ENCODE measurements around the gene GBX2.
"Not testable (repeated sequence)": the region's sequence is repeated elsewhere in the genome, so short reads cannot be mapped to it uniquely, and the experiment has no call there.

The GBX2 gene

DNA sequence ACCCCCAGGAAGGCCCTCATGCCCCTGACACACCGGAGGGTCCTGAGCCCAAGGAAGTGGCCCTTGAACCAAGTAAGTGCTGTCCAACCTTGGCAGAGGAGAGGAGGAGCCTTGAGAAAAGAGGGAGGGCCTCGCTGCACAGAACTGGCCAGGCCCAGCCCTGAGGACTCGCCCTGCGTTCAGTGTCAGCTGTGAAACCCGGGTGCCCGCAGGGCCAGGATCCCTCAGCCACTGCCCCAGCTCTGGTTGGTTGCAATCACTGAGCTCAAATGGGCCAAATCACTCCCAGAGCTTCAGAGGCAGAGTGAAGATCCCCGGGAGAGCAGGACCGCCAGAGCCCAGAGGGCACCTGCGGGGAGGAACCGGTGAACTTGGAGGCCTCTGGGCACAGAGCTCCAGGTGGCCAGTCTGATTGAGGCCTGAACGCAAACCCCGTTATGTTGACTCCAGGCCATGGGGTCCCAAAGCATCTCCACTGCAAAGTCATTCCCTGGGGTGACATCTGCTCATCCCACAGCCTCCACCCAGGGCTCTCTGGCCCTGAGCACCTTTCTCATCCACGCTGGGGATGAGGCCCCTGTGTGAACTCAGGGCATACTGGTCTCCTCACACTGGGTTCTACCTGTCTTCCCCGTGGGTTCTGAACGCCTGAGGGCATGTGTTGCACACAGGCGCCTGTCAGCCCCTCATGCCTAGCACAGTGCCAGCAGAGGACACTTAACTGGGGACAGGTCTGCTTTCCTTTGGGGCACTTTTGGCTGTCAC is 11.9 kb downstream of the GBX2 start:
- no peak for DNase-seq (ENCODE audit: low read depth)

DNA sequence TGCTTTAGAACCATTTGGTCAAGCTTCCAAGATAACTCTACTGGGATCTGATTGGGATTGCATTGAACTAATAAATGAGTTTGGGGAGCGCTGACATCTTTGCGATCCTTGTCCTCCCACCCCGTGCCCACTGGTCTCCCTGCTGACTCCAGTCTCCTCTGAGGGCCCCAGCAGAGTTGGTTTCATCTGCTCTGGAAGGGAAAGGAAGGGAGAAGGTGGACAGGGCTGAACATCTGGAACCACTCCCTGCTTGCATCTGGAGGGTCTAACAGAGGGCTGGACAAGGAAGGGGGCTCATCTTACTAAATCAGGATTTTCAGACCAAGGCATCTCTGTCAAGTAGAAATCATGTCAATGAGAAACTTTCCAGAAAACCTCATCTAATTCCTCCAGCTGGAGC is 12.8 kb downstream of the GBX2 start:
- no peak for DNase-seq (ENCODE audit: low read depth)

DNA sequence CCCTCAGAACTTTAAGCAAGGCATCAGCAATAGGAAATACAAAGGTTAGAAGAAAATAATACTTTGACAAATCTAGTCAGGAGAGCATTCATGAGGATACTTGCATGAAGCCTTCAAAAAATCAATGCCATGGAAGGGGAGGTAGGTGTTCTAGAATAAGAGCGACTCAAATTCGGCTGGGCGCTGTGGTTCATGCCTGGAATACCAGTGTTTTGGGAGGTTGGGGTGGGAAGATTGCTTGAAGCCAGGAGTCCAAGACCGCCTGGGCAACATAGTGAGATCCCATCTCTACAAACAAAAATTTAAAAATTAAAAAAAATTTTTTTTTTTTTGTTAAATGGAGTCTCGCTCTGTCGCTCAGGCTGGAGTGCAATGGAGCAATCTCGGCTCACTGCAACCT is 21.8 kb downstream of the GBX2 start:
- no peak for DNase-seq (ENCODE audit: low read depth)

DNA sequence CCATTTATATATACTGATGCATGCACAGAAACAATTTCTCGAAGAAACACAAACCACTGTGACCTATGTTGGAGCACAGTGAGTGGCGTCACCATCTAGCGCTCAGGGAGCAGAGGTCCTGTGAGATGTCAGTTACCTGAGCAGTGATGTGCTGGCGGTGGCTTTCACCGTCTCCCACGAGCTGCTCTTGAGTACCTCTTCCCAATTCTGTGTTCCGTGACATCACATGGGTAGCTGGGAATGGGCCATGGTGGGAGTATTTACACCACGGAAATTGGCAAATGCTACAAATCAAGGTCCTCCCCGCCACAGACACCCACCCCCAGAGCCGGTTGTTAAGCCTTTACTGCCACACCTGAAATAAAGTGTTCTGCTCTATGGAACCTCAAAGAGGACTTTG is 24.4 kb downstream of the GBX2 start:
- no peak for DNase-seq (ENCODE audit: low read depth)

DNA sequence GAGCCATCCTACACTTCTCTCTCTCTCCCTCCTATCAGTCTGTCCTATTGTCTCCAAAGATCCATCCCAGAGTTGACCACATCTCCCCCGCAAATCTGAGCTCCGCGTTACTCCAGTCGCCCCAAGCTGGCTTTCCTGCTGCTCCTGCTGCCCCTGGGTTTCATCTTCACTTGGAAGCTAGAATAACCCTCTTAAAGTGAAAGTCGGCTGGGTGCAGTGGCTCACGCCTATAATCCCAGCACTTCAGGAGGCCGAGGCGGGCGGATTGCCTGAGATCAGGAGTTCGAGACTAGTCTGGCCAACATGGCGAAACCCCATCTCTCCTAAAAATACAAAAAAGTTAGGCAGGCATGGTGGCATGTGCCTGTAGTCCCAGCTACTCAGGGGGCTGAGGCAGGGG is 26.6 kb downstream of the GBX2 start:
- not testable (repeated sequence) for DNase-seq (ENCODE audit: low read depth)

DNA sequence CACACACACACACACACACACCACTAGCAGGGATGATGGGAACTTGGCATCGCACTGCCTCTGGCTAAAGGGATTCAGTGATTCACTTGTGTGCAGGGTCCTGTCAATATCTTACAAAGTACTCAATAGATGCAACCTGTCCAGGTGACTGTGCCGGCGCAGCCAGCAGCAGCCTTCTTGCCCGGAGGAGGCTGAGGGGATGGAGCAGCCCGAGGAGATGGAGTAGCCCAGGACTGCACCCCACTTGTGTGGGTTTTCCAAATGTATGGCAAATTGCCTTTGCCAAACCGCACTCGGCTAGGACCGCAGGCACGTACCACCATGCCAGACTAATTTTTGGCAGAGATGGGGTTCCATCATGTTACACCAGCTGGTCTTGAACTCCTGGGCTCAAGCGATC is 31.1 kb downstream of the GBX2 start:
- DNase-seq (ENCODE audit: low read depth) = no peak

DNA sequence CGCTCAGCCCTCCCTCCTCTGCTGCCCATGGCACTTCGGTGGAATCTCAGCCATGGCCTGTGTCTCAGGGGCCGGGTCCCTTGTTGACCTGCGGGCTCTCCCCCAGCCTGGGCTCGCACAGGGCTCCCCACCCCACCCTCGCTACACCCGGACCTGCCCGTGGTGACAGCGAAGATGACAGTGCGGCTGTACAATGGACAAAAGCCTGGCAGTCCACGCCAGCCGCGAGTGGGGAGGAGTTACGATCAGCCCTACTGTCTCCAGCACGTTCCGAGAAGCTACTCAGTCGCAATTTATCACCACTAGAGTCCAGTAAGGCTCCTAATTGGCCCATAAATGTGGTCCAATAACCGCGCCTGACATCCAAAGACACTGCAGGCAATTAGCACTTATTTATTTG is 31.6 kb downstream of the GBX2 start:
- DNase-seq (ENCODE audit: low read depth) = no peak

DNA sequence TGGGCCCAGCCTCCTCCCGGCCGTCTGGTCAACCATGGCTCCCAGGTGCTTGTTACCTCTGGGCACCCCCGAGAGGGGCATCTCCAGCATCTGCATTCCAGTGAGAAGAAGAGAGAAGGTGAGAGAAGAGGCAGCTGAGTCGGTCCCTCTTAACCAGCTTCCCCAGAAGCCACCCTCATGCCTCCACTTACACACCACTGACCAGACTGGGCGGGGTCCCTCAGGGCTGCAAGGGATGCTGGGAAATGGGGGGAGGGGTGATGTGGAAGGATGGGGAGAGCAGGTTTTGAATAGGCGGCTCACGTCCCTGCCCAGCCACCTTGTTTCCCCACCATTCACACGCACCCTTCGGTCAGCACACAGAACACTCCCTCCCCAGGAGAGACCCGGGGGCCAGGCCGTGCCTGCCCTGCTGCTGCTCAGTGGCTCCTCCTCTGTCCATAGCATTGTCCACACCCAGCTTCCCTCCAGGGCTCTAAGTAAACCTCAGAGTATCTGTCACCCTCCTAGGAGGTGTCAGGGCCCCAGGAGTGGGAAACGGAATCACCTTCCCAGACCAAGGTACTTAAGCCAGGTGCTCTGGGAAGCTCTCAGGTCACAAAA is 34.7 kb downstream of the GBX2 start:
- DNase-seq (ENCODE audit: low read depth) = no peak

DNA sequence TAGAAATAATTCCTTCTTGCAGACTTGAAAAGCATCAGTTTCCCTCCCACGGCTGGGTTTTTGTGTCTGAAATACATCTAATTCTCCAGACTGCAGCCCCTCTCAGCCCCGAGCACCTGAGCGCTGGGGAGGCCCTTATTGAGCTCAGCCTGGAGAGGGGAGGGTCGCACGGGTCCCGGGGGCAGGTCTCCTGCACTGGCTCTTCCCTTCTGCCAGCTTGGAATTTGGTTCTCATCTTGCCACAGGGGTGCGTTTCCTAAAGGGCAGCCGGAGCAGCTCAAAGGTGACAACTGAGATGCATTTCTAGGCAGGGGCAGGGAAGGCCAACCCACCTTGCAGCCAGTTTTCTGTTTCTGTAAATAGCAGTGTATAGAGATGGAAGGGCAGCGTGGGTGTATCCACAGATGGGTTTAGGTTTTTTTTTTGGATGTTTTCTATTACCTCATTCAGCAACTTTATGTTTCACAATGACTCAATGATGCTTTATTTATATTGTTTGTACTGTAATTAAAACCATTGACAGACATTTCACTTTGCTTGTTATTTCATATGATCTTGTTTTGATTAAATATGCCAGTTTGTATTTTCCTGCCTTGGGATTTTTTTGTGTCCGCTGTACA is 37.0 kb downstream of the GBX2 start:
- DNase-seq (ENCODE audit: low read depth) = no peak

DNA sequence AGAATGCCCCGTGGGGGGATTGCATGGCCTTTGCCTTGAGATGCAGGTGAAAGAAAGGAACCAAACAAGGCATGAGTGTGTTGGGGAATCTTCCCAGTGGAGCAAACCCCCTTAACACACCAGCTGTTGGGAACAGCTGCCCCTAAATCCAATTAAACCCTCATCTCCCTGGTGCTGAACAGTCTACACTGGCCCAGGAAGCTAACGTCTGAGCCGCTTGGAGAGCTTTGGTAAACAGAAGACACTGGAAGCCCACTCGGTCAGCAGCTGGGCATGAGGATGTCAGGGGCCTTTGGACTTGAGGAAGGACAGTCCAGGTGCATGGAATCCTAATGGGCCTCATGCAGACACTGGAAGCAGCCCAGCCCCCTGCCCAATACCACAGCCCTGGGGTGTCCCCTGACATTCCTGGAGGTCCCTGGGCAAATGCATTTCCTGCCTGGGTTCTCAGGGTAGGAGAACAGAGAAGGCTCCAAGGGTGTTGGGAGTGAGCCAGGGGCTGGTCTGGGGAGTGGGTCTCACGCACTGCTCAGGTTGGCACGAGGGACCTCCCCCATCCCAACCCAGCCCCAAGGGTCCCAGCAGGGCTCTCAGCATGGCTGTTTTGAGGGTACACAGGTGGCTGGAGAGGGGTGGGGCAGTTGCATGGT is 37.7 kb downstream of the GBX2 start:
- no peak for DNase-seq (ENCODE audit: low read depth)

DNA sequence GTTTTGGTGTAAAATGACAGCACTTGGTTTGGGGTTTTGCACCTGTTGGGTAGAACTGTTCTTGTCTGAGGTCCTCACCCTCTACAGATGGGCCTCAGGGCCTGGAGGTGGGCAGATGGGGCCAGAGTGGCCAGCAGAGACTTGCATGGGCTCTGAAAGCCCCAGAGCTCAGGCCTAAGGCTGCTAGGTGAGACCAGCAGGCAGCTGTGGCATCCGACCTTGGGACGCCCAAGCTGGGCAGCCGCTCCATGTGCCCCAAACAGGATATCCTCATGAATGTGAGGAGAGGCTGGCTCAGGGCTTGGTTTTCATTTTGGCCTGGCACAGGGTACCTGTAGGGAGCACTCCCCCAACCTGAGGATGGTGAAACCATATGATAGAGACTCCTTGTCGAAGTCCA is 38.3 kb downstream of the GBX2 start:
- DNase-seq (ENCODE audit: low read depth) = no peak

DNA sequence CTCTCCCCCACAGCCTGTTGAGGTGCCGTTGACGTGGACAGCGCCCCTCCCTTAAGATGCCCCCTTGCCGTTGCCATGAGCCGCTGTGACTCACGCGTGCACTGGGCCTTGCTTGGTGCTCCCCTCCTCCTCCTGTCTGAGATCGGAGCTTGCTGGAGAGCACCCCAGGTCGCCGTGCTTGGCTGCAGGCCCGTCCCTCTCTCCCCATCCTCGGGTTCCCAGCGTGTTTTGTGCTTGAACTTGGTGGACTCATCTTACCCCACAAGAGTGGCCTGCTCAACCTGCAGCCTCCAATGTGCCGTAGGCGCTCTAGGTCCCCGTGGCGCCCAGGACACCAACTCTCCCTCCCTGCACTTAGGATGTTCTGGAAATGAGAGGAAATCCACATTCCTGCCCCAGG is 39.9 kb downstream of the GBX2 start:
- DNase-seq (ENCODE audit: low read depth) = no peak

DNA sequence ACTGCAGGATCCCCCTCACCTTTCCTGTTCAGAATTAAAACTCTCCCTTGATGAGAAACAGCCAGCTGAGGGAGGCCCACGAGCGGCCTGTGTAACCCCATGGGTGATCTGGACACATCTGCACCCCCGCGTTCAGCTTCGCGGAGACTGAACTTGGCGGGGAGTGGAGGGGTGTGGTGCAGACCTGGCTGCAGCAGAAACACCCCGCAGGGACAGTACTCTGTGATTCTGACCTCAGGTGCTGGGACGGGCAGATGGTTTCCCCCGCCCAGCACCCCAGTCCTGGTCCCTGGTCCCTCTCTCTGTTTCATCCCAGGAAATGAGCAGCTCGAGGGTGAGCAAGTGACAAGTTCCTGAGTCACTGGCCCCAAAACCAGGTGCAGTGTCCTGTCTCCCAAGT is 41.2 kb downstream of the GBX2 start:
- no peak for DNase-seq (ENCODE audit: low read depth)

DNA sequence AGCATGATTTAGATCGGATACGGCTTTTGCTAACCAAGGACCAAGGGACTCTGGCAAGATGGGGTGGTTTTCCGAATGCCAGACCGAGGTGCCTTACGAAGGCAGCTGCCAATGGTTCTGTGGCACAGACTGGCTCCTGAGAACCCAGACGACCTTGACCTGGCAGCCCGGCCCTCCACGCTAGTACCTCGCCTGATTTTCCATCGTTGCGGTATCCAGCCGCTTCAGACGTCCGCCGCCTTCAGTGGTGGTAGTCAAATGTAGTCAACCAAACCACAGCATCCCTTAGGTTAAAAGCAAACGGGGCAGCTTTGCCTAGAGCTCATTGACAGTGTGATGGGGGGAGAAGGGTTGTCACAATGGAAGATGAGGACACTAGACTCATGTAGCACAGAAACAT is 42.6 kb downstream of the GBX2 start:
- DNase-seq (ENCODE audit: low read depth) = no peak

DNA sequence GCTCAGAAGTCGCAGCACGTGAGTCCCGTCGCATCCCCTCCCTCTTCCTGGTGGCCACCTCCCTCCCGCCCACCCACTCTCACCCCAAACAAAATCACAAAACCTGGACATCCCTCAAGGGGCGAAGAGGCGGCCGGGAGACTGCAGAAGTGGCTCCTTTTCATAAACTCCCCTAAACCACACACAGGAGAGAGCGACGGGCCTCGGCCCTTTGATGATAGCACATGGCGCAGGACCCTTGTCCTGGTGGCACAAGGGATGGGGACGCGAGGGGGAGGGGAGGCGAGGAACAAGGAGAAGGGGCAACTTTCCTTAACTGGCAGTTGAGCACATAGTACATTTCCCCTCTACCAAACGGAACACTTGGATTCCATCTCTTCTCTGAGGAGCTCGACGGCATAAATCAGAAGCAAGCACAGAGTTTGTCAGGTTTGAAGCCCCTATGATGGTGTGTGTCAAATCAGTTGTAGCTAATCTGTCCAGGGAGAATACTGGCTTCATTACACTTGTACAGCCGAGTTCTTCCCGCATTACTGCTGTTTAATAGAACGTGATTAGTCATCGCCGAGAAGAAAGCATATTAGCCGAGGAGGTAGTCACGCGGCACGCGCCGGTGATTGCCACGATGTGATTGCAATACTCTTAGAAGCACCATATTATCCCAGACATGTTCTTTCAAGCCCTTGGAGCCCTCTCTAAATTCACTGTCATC is 43.8 kb downstream of the GBX2 start:
- no peak for DNase-seq (ENCODE audit: low read depth)

DNA sequence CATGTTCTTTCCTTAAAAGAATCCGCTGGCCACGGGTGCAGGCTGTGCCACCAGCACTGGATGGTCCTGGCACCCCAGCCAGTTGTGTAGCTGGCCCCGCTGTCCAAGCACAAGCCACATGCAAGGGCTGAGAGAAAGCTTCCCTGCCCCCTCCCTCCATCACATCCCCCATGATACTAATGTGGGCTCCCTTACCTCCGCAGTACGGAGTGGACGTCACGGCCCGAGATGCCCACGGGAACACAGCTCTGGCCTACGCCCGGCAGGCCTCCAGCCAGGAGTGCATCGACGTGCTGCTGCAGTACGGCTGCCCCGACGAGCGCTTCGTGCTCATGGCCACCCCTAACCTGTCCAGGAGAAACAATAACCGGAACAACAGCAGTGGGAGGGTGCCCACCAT is 44.5 kb downstream of the GBX2 start:
- DNase-seq (ENCODE audit: low read depth) = no peak

DNA sequence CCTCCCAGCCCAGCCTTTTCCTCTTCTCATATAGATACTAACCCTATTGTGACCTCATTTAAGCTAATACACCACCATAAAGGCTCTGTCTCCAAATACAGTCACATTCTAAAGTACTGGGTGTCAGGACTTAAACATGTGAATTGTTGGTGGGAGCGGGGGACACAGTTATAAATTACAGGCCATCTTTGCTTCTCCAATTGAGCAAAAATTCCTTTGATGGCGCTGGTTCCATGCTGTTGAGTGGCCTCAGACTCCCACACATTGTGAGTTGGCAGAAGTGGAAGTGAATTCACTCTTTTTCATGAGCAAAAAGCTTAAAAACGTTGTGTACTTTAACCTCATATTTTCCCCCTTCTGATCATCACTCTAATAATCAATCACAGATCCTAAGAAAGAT is 46.0 kb downstream of the GBX2 start:
- DNase-seq (ENCODE audit: low read depth) = no peak

DNA sequence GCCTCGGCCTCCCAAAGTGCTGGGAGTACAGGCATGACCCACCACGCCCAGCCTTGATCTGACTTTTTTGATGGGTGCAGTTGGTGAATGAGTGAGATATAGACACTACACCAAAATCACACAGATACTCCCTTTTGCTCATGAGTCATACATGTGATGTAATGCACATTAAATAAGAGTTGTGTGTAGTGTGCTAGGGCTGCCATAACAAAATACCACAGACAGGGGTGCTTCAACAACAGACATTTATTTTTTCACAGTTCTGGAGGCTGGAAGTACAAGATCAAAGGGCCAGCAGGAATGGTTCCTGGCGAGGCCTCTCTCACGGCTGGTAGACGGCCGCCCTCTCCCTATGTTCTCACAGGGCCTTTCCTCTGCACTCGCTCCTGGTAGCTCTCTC is 46.6 kb downstream of the GBX2 start:
- no peak for DNase-seq (ENCODE audit: low read depth)

DNA sequence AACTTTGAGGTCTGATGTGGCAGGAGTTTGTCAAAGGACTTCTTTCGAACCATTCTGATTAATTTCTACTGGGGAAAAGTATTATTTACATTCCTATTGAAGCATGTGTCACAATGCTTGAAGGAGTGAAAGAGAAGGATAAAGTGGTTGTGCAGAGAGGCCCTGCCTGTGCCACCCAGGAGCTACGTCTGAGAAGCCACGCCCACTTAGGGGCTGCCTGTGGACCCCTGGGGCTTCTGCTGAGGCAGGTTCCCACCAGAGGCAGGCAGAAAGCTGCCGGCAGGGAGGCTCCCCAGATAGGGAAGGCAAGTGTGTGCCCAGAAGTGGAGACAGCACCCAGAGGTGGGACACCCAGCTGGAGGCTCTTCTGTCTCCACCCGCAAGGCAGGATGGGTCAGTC is 47.4 kb downstream of the GBX2 start:
- DNase-seq (ENCODE audit: low read depth) = no peak

DNA sequence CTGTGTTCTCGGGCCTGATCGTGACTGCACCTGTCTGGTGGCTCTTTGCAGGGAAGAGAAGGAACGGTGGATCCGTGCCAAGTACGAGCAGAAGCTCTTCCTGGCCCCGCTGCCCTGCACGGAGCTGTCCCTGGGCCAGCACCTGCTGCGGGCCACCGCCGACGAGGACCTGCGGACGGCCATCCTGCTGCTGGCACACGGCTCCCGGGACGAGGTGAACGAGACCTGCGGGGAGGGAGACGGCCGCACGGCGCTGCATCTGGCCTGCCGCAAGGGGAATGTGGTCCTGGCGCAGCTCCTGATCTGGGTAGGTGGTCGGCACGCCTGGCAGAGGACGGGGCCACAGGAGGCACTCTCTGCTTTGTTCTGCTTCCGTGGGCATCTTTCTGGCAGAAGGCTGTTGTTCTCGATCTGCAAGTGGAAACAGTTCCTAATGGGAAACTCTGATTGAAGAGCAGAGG is 48.0 kb downstream of the GBX2 start:
- no peak for DNase-seq (ENCODE audit: low read depth)

DNA sequence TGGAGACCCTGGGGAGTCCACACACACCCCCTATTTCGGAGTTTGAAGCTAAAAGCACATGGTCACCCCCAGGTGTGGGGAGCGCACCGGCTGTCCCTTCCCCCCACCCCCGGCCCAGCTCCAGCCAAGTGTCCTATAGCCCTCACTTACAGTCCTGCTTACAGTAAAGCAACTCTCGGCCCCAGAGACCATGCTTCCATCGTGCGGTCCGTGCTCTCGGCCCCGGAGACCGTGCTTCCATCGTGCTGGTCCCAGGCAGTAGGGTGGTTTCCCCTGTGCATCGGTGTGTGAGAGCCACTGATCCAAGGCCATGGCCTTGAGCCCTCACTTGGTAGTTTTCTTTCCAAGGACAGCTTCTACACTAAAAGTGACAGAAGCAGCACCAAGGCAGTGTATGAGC is 48.7 kb downstream of the GBX2 start:
- no peak for DNase-seq (ENCODE audit: low read depth)

DNA sequence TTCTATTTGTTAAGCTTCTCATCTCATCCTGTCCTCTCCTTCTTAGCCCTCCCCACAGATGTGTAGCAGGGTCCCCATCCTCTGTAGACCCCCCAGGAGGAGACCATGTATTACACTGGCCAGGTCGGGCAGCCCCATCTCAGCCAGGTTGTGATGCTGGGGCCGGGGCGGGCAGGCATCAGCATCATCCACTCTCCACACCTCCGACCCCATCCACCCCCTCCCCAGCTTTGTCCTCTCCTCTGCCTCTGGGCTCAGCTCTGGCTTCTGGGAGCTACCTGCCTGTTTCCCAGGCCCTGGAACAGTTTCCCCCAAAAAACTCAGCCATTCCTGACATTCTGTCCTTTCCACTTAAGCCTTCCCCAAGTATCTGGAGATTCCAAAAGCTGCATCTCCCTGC is 49.2 kb downstream of the GBX2 start:
- DNase-seq (ENCODE audit: low read depth) = no peak

Data from non-pigmented ciliary epithelial cell (primary cell).